ENCODE results near the gene DNAH2. TPM values are rescaled to one million over a fixed set of nuclear protein-coding genes. Genes with fewer than 3 reads are reported as not detected.

Gene DNAH2
- total and polyA plus RNA-seq, 2 of the 13 experiments (the other 11 are each of a cell fraction or from before 2014, with no cell fraction given) = not detected

DNA sequence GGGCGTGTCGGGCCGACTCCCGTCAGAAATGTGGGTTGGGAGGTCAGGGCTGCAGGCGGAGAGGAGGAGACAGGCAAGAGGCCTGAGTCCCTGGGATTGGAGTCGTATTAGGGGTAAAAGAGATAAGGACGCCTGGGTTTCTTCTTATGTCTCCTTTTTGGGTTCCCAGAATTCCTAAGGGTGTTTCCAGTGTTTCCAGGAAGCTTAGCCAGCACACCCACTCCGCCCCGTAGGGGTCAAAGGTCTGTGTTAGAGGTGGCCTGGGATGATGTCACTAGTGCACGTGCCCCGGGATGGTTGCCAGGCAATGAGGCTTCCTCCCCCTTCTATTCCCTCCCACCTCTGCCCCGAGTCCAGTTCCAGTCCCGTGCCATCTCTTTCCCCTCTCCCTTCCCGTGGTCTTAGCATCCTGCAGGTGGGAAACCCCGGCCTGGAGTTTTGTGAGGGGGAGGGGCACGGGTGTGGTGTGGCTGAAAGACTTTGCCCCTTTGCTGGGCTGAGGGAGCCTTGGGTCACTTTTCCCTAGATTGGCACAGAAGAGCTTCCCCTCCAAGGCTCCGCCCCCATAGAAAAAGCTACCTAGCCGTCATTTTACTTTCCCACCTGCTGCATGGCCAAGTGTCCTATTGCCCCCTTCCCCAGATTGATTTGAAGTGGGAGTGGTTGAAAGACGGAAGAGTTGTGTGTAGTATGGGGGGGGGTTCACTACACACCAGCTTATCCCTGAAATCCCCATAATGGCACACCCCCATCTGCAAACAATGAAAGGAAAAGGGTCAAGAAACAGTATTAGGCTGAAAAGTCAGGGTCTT is 119.3 kb downstream of the DNAH2 start (continued):
- TF ChIP-seq TP53 (CRISPR knock-in tag; conservative IDR thresholded peaks at IDR 0.05) (no peak), SP140L (CRISPR knock-in tag; IDR thresholded peaks at IDR 0.05; ENCODE audit: borderline replicate concordance) (no peak), ZBTB3 (CRISPR knock-in tag; IDR thresholded peaks at IDR 0.05; ENCODE audit: borderline replicate concordance, low read depth) (peak; percentile 34; the same call in 1 of the 2 replicates), SSRP1 (CRISPR knock-in tag; IDR thresholded peaks at IDR 0.05) (peak; percentile 93), ZNF570 (CRISPR knock-in tag; IDR thresholded peaks at IDR 0.05; ENCODE audit: borderline replicate concordance) (no peak), STAG1 (CRISPR knock-in tag; IDR thresholded peaks at IDR 0.05) (no peak), ZNF776 (CRISPR knock-in tag; IDR thresholded peaks at IDR 0.05) (peak; percentile 37; the same call in 1 of the 2 replicates), ZNF441 (CRISPR knock-in tag; IDR thresholded peaks at IDR 0.05; ENCODE audit: borderline replicate concordance) (peak; percentile 15; the same call in 1 of the 2 replicates), GATA4 (IDR thresholded peaks at IDR 0.05; ENCODE audit: borderline replicate concordance, low read depth) (peak; percentile 25; the same call in 1 of the 2 replicates), MTF2 (CRISPR knock-in tag; IDR thresholded peaks at IDR 0.05; ENCODE audit: borderline replicate concordance) (no peak), ZNF839 (CRISPR knock-in tag; IDR thresholded peaks at IDR 0.05; ENCODE audit: borderline replicate concordance) (0 out of 2 replicates have a peak, but pooled peaks have one; percentile 69), ZSCAN21 (CRISPR knock-in tag; IDR thresholded peaks at IDR 0.05; ENCODE audit: borderline replicate concordance) (peak; percentile 83; the same call in 1 of the 2 replicates), IRX3 (CRISPR knock-in tag; IDR thresholded peaks at IDR 0.05; ENCODE audit: borderline replicate concordance, low read depth) (no peak), ZNF780A (CRISPR knock-in tag; IDR thresholded peaks at IDR 0.05) (no peak; the same call in 1 of the 2 replicates), FOXO1 (CRISPR knock-in tag; IDR thresholded peaks at IDR 0.05) (peak; percentile 81), ZKSCAN5 (CRISPR knock-in tag; IDR thresholded peaks at IDR 0.05) (no peak), ZNF543 (CRISPR knock-in tag; IDR thresholded peaks at IDR 0.05) (no peak; the same call in 1 of the 2 replicates), RFX3 (CRISPR knock-in tag; IDR thresholded peaks at IDR 0.05) (peak; percentile 79), ZNF343 (CRISPR knock-in tag; IDR thresholded peaks at IDR 0.05) (no peak), ZMYM4 (CRISPR knock-in tag; IDR thresholded peaks at IDR 0.05) (peak; percentile 91), ZFP1 (CRISPR knock-in tag; IDR thresholded peaks at IDR 0.05) (peak; percentile 90; the same call in 1 of the 2 replicates), NFIB (CRISPR knock-in tag; IDR thresholded peaks at IDR 0.05; ENCODE audit: borderline replicate concordance) (no peak)
- TF ChIP-seq, protein P1, sequence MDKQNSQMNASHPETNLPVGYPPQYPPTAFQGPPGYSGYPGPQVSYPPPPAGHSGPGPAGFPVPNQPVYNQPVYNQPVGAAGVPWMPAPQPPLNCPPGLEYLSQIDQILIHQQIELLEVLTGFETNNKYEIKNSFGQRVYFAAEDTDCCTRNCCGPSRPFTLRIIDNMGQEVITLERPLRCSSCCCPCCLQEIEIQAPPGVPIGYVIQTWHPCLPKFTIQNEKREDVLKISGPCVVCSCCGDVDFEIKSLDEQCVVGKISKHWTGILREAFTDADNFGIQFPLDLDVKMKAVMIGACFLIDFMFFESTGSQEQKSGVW (CRISPR knock-in tag; IDR thresholded peaks at IDR 0.05; ENCODE audit: borderline replicate concordance) = no peak; the same call in 1 of the 2 replicates
- TF ChIP-seq, protein P2, sequence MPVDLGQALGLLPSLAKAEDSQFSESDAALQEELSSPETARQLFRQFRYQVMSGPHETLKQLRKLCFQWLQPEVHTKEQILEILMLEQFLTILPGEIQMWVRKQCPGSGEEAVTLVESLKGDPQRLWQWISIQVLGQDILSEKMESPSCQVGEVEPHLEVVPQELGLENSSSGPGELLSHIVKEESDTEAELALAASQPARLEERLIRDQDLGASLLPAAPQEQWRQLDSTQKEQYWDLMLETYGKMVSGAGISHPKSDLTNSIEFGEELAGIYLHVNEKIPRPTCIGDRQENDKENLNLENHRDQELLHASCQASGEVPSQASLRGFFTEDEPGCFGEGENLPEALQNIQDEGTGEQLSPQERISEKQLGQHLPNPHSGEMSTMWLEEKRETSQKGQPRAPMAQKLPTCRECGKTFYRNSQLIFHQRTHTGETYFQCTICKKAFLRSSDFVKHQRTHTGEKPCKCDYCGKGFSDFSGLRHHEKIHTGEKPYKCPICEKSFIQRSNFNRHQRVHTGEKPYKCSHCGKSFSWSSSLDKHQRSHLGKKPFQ (CRISPR knock-in tag; IDR thresholded peaks at IDR 0.05; ENCODE audit: insufficient replicate concordance) = peak; percentile 39
- TF ChIP-seq, protein P3, sequence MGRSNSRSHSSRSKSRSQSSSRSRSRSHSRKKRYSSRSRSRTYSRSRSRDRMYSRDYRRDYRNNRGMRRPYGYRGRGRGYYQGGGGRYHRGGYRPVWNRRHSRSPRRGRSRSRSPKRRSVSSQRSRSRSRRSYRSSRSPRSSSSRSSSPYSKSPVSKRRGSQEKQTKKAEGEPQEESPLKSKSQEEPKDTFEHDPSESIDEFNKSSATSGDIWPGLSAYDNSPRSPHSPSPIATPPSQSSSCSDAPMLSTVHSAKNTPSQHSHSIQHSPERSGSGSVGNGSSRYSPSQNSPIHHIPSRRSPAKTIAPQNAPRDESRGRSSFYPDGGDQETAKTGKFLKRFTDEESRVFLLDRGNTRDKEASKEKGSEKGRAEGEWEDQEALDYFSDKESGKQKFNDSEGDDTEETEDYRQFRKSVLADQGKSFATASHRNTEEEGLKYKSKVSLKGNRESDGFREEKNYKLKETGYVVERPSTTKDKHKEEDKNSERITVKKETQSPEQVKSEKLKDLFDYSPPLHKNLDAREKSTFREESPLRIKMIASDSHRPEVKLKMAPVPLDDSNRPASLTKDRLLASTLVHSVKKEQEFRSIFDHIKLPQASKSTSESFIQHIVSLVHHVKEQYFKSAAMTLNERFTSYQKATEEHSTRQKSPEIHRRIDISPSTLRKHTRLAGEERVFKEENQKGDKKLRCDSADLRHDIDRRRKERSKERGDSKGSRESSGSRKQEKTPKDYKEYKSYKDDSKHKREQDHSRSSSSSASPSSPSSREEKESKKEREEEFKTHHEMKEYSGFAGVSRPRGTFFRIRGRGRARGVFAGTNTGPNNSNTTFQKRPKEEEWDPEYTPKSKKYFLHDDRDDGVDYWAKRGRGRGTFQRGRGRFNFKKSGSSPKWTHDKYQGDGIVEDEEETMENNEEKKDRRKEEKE (IDR thresholded peaks at IDR 0.05) = no peak
